ENCODE results near the gene HSPH1. TPM values are rescaled to one million over a fixed set of nuclear protein-coding genes. Genes with fewer than 3 reads are reported as not detected.

The HSPH1 gene
- total and polyA plus RNA-seq, 2 of the 13 experiments (the other 11 are each of a cell fraction or from before 2014, with no cell fraction given) = 13.0 to 62.9 TPM

- peak; percentile 34; the same call in 1 of the 2 replicates for TF ChIP-seq FOXK1 (CRISPR knock-in tag; IDR thresholded peaks at IDR 0.05; ENCODE audit: borderline replicate concordance, low read depth)
Observed at GRCh38 chr13:31172535-31172934, 10.8 kb upstream of the HSPH1 start (continued).

DNA sequence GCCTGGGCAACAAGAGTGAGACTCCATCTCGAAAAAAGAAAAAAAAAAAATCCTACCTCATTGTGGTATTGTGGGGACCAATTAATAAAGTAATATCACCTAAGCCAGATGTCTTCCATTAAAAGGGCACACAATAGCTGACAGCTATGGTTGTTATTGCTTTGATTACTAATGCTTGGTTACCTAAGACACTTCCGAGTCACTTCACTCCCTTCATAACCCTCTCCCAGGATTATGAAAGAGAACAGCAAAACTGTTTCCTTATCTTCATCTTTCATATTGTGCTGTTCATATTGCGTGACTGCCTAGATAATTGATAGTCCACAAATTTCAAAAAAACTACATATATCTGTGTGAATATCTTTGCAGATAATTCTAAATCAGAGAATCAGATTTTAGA, 10.3 kb upstream of the HSPH1 start:
- peaks cover 81% of the 10 kb centered on the region for H3K4me1 ChIP-seq (ENCODE audit: insufficient read depth, low read length)
- no peak overlapping the region for H2AFZ ChIP-seq (ENCODE audit: low read length)
- POLR2A ChIA-PET = no interaction called here
- H3K9me3 ChIP-seq (ENCODE audit: low read length) = no peaks in the 10 kb centered on the region
- H3K79me2 ChIP-seq (ENCODE audit: insufficient read depth, low read length) = no peaks in the 10 kb centered on the region
- no peak overlapping the region for H3K4me2 ChIP-seq (ENCODE audit: low read depth, low read length)
- H3K9ac ChIP-seq (ENCODE audit: insufficient read depth, low read depth, low read length) = no peak overlapping the region
- no peaks in the 10 kb centered on the region for H3K36me3 ChIP-seq (replicated peaks in 1 of 2; ENCODE audit: control insufficient read depth in 1 of 2, insufficient read depth in 2 of 2, low read length in 2 of 2)
- FAIRE-seq (no peak), DNase-seq (ENCODE audit: low spot score) (no peak), ATAC-seq (no peak)
- no peak overlapping the region for H3K4me3 ChIP-seq (replicated peaks in 1 of 3; ENCODE audit: insufficient read depth in 1 of 3, low read depth in 2 of 3, low read length in 3 of 3)
- CTCF ChIA-PET (ENCODE audit: low intra/inter-chr PET ratio, low total read pairs) = no interaction called here
- no peaks in the 10 kb centered on the region for H3K27me3 ChIP-seq (ENCODE audit: control insufficient read depth in 1 of 2, insufficient read depth in 2 of 2, low read length in 2 of 2)
- intact Hi-C loops (cut with micrococcal nuclease; ENCODE audit: unreplicated experiment) = loop anchor here (1.0 kb wide), 1 partner anchor 27 kb away; the partner anchor contains the start of gene B3GLCT
- no TSS peak for BruUV-seq (replicated peaks)
- in situ Hi-C loops (cut with HindIII; ENCODE audit: extremely low pct_ligation_motif_present, low pct_unique_long_range_greater_than_20kb) = loop anchor here (5.0 kb wide), 1 partner anchor 250 kb away; no protein-coding TSS in a partner anchor
- WGBS (ENCODE audit: low lambda C conversion rate) = 81% methylated on average over 3 of the region's 3 CpGs
- no peaks in the 10 kb centered on the region for H4K20me1 ChIP-seq (ENCODE audit: insufficient read depth, low read length)
- no peak overlapping the region for H3K27ac ChIP-seq (ENCODE audit: extremely low read length, insufficient read depth, low read length)
- no peak for TF ChIP-seq FOXA1 (IDR thresholded peaks at IDR 0.05)
- no peak for TF ChIP-seq FOXA1 (CRISPR knock-in tag; IDR thresholded peaks at IDR 0.05)
- no peak for TF ChIP-seq HMG20B (CRISPR knock-in tag; conservative IDR thresholded peaks at IDR 0.05)
- TF ChIP-seq FIP1L1 (IDR thresholded peaks at IDR 0.05; ENCODE audit: borderline replicate concordance, insufficient read depth, low read depth, low read length) = no peak
- no peak for TF ChIP-seq ZNF44 (CRISPR knock-in tag; IDR thresholded peaks at IDR 0.05)
- no peak for TF ChIP-seq NFYC (CRISPR knock-in tag; IDR thresholded peaks at IDR 0.05)
- TF ChIP-seq ZNF234 (CRISPR knock-in tag; conservative IDR thresholded peaks at IDR 0.05) = no peak
- TF ChIP-seq, protein P1, sequence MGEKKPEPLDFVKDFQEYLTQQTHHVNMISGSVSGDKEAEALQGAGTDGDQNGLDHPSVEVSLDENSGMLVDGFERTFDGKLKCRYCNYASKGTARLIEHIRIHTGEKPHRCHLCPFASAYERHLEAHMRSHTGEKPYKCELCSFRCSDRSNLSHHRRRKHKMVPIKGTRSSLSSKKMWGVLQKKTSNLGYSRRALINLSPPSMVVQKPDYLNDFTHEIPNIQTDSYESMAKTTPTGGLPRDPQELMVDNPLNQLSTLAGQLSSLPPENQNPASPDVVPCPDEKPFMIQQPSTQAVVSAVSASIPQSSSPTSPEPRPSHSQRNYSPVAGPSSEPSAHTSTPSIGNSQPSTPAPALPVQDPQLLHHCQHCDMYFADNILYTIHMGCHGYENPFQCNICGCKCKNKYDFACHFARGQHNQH (CRISPR knock-in tag; IDR thresholded peaks at IDR 0.05) = no peak
- TF ChIP-seq MAX (IDR thresholded peaks at IDR 0.05) = no peak
- TF ChIP-seq CCDC6 (CRISPR knock-in tag; IDR thresholded peaks at IDR 0.05) = no peak
- TF ChIP-seq ATM (IDR thresholded peaks at IDR 0.05; ENCODE audit: borderline replicate concordance) = no peak
- TF ChIP-seq SRF (IDR thresholded peaks at IDR 0.05; ENCODE audit: low read depth, low read length) = no peak
- TF ChIP-seq KLF12 (CRISPR knock-in tag; IDR thresholded peaks at IDR 0.05; ENCODE audit: borderline replicate concordance) = no peak
- TF ChIP-seq MZF1 (CRISPR knock-in tag; IDR thresholded peaks at IDR 0.05; ENCODE audit: borderline replicate concordance) = no peak
- no peak for TF ChIP-seq ZNF430 (CRISPR knock-in tag; IDR thresholded peaks at IDR 0.05)
- TF ChIP-seq NR2F1 (CRISPR knock-in tag; IDR thresholded peaks at IDR 0.05) = no peak
- no peak for TF ChIP-seq ZNF335 (CRISPR knock-in tag; IDR thresholded peaks at IDR 0.05)
- TF ChIP-seq PHB2 (IDR thresholded peaks at IDR 0.05; ENCODE audit: partially characterized antibody) = no peak
- TF ChIP-seq, protein P2, sequence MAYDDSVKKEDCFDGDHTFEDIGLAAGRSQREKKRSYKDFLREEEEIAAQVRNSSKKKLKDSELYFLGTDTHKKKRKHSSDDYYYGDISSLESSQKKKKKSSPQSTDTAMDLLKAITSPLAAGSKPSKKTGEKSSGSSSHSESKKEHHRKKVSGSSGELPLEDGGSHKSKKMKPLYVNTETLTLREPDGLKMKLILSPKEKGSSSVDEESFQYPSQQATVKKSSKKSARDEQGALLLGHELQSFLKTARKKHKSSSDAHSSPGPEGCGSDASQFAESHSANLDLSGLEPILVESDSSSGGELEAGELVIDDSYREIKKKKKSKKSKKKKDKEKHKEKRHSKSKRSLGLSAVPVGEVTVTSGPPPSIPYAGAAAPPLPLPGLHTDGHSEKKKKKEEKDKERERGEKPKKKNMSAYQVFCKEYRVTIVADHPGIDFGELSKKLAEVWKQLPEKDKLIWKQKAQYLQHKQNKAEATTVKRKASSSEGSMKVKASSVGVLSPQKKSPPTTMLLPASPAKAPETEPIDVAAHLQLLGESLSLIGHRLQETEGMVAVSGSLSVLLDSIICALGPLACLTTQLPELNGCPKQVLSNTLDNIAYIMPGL (CRISPR knock-in tag; IDR thresholded peaks at IDR 0.05; ENCODE audit: borderline replicate concordance in 1 of 2, low read depth in 1 of 2) = no peak
- TF ChIP-seq, protein P3, sequence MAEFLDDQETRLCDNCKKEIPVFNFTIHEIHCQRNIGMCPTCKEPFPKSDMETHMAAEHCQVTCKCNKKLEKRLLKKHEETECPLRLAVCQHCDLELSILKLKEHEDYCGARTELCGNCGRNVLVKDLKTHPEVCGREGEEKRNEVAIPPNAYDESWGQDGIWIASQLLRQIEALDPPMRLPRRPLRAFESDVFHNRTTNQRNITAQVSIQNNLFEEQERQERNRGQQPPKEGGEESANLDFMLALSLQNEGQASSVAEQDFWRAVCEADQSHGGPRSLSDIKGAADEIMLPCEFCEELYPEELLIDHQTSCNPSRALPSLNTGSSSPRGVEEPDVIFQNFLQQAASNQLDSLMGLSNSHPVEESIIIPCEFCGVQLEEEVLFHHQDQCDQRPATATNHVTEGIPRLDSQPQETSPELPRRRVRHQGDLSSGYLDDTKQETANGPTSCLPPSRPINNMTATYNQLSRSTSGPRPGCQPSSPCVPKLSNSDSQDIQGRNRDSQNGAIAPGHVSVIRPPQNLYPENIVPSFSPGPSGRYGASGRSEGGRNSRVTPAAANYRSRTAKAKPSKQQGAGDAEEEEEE (CRISPR knock-in tag; IDR thresholded peaks at IDR 0.05; ENCODE audit: borderline replicate concordance) = no peak

Data from HepG2 (cell line).